ACC112 (cell line): ENCODE measurements around the gene MMRN2.

Experiments
- H2AFZ ChIP-seq: fragments of 200-600 bp; sonication (generic); one replicate; pipeline ENCODE4 v1.6.0; 2017; ENCODE audit warnings: antibody characterized with exemption, low read length; ENCODE audit not compliant: unreplicated experiment
- H3K27ac ChIP-seq: fragments of 200-600 bp; sonication (generic); 2 replicates; pipeline ENCODE4 v1.5.1; 2014; ENCODE audit warnings: low read depth, mild to moderate bottlenecking, antibody characterized with exemption, low read length, moderate library complexity
- H3K27me3 ChIP-seq: fragments of 200-600 bp; sonication (generic); 2 replicates; pipeline ENCODE4 v1.6.1; 2014; ENCODE audit warnings: mild to moderate bottlenecking, antibody characterized with exemption, low read length, moderate library complexity, mixed read lengths; ENCODE audit not compliant: insufficient read depth
- H3K36me3 ChIP-seq: fragments of 200-600 bp; sonication (generic); 2 replicates; pipeline ENCODE4 v1.6.1; 2016; ENCODE audit warnings: mild to moderate bottlenecking, antibody characterized with exemption, low read length, moderate library complexity, mixed read lengths; ENCODE audit not compliant: insufficient read depth
- H3K4me1 ChIP-seq: fragments of 200-600 bp; sonication (generic); one replicate; pipeline ENCODE4 v1.6.1; 2016; ENCODE audit warnings: low read length, mixed read lengths; ENCODE audit not compliant: insufficient read depth, unreplicated experiment, control insufficient read depth
- H3K4me3 ChIP-seq: fragments of 200-600 bp; sonication (generic); 2 replicates; pipeline ENCODE4 v1.5.1; 2014; ENCODE audit warnings: mild to moderate bottlenecking, low read depth, low read length
- H3K79me2 ChIP-seq: fragments of 200-600 bp; sonication (generic); one replicate; pipeline ENCODE4 v1.6.0; 2016; ENCODE audit warnings: low read length; ENCODE audit not compliant: control insufficient read depth, unreplicated experiment, insufficient read depth

MMRN2 gene

DNA sequence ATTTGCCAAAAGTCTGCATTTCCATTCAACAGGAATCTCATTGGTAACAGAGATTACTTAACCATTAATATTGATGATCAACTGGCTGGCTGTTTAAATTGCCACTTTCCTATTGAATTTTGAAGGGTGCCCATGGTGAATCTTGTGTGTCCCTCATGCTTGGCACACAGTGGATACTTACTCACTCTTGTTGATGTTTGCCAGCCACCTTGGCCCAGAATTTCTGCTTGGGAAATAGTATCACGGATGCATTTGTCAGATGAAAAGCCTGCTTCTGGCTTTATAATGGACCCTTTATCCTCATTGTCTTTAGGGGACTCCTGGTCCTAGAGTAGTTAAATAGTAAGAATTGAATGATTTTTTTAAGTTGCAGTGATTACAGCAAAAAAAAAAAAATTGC is 52.0 kb downstream of the MMRN2 start:
- Histone ChIP-seq H3K79me2 (no peaks in the 10 kb centered on the region), H3K27ac (no peak overlapping the region), H3K27me3 (no peaks in the 10 kb centered on the region), H3K36me3 (peaks cover 38% of the 10 kb centered on the region), H2AFZ (no peak overlapping the region), H3K4me1 (no peaks in the 10 kb centered on the region), H3K4me3 (no peak overlapping the region)

DNA sequence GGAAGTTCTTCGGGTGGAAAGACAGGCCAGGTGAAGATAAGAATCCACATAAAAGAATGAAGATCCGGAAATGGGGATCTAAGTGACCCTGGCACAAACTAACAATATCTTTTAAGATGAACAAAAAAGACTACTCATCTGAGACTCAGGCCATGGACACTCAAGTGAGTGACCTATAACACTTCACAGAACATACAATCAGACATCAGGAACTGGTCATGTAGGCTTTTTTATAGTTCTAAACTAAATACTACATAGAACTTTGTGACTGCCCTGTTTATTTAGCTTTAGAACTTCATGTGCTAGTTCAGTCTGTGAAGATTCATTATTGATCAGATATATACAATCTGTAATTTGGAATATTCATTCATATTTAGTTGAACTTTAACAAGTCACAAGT is 52.8 kb downstream of the MMRN2 start:
- H2AFZ ChIP-seq, result no peak overlapping the region
- H3K27ac ChIP-seq, result no peak overlapping the region
- H3K79me2 ChIP-seq, result no peaks in the 10 kb centered on the region
- H3K36me3 ChIP-seq, result peaks cover 38% of the 10 kb centered on the region
- H3K27me3 ChIP-seq, result no peaks in the 10 kb centered on the region
- H3K4me3 ChIP-seq, result no peak overlapping the region
- no peaks in the 10 kb centered on the region for H3K4me1 ChIP-seq

DNA sequence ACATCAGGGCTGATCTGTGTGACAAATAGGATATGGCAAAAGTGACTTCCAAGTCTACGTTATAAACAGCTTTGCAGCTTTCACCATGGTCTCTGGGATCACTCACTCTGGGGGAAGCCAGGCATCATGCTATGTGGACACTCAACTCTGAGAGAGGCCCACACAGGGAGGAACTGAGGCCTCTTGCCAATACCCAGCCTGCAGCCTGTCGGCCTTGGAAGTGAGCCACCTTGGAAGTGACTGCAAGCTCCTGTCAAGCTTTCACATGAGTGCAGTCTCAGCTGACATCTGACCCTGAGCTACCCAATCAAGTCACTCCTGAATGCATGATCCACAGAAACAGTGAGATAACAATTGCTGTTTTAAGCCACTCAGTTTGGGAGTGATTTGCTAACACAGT is 56.5 kb downstream of the MMRN2 start:
- H3K36me3 ChIP-seq, result peaks cover 29% of the 10 kb centered on the region

DNA sequence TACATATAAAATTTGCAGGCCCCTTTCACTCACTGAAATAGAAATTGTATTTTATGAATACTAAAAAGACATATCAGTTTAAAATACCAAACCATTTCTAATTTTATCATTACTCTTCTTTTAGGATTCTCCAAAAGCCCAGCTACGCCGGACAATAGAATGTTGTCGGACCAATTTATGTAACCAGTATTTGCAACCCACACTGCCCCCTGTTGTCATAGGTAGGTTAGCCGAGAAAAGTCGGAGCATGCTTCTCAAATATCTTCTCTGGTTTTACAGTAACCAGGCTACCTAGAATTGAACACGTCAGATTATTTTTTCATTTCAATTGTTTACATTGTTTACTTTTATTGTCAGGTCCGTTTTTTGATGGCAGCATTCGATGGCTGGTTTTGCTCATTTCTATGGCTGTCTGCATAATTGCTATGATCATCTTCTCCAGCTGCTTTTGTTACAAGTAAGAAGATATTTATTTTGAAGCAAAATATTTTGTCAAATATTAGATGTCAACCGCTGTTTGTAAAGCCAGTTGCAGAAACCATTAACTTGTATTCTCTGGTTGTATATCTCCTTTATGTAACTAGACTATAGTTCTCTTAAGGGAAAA is 57.6 kb downstream of the MMRN2 start:
- H3K79me2 ChIP-seq, result no peaks in the 10 kb centered on the region
- no peak overlapping the region for H3K27ac ChIP-seq

More for the DNA sequence above, 56.5 kb downstream of the MMRN2 start:
- H3K4me1 ChIP-seq, result no peaks in the 10 kb centered on the region
- H3K27me3 ChIP-seq, result no peaks in the 10 kb centered on the region
- H3K79me2 ChIP-seq, result no peaks in the 10 kb centered on the region
- H2AFZ ChIP-seq, result no peak overlapping the region
- no peak overlapping the region for H3K4me3 ChIP-seq
- no peak overlapping the region for H3K27ac ChIP-seq

DNA sequence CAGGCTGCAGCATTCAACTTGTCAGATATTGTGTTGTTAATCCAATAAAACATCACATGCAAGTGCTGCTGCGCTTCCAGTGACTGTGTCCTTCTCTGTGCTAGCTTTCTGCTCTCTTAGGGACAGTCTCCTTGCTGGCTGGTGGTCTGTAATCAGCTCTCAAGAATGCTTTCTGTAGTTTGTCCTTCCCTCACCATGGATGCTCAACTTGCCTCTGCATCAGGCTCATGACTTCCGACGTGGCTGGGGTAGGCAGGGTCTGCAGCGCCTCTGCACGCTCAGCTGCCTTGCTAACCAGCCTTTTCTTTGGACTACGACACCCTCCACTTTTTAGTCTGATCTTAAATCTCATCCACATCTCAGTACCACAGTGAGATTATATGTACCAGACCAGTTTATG is 58.3 kb downstream of the MMRN2 start:
- no peak overlapping the region for H3K4me3 ChIP-seq
- H3K27me3 ChIP-seq, result no peaks in the 10 kb centered on the region
- H3K36me3 ChIP-seq, result peaks cover 12% of the 10 kb centered on the region
- no peak overlapping the region for H3K27ac ChIP-seq
- H2AFZ ChIP-seq, result no peak overlapping the region
- no peaks in the 10 kb centered on the region for H3K79me2 ChIP-seq
- H3K4me1 ChIP-seq, result no peaks in the 10 kb centered on the region

More for the DNA sequence above, 57.6 kb downstream of the MMRN2 start:
- Histone ChIP-seq H3K4me1 (no peaks in the 10 kb centered on the region), H3K4me3 (no peak overlapping the region), H3K36me3 (peaks cover 19% of the 10 kb centered on the region), H2AFZ (no peak overlapping the region), H3K27me3 (no peaks in the 10 kb centered on the region)

DNA sequence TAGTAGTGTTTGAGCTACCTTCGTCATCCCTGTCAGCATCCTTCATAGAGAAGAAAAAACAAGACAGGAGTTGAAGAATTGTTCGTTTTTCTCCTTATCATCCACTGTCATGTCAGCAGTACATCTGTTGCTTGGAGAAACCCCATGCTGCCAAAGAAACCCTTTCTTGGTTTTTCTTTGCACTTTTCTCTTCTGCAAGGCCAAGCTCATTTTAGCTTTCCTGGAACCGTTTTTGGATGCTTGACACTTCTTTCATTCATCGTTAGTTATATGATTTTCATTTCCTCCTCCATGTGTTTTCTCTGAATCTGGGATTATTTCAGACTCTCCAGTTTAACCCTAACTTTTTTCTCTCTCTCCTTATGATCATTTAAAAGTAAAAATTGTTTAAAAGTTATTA is 58.9 kb downstream of the MMRN2 start:
- no peak overlapping the region for H2AFZ ChIP-seq
- H3K4me1 ChIP-seq, result no peaks in the 10 kb centered on the region
- H3K4me3 ChIP-seq, result no peak overlapping the region
- no peaks in the 10 kb centered on the region for H3K27me3 ChIP-seq
- H3K27ac ChIP-seq, result no peak overlapping the region
- H3K79me2 ChIP-seq, result no peaks in the 10 kb centered on the region
- peaks cover 11% of the 10 kb centered on the region for H3K36me3 ChIP-seq

DNA sequence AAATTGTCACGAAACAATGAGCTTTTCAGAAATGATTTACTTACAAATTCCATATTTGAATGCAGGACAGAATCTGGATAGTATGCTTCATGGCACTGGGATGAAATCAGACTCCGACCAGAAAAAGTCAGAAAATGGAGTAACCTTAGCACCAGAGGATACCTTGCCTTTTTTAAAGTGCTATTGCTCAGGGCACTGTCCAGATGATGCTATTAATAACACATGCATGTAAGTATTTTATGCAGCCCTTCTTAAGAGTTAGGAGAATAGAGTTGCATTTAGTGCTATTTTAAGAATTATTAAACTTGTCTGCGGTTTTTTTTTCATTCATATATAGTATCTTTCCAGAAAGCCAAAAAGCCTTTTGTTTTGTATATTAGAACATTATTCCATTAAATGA is 67.4 kb downstream of the MMRN2 start:
- Histone ChIP-seq H3K79me2 (peaks cover 5% of the 10 kb centered on the region), H2AFZ (no peak overlapping the region), H3K27ac (no peak overlapping the region), H3K4me1 (peaks cover 11% of the 10 kb centered on the region), H3K4me3 (no peak overlapping the region), H3K27me3 (no peaks in the 10 kb centered on the region), H3K36me3 (peaks cover 4% of the 10 kb centered on the region; the same call in 1 of the 2 replicates)

DNA sequence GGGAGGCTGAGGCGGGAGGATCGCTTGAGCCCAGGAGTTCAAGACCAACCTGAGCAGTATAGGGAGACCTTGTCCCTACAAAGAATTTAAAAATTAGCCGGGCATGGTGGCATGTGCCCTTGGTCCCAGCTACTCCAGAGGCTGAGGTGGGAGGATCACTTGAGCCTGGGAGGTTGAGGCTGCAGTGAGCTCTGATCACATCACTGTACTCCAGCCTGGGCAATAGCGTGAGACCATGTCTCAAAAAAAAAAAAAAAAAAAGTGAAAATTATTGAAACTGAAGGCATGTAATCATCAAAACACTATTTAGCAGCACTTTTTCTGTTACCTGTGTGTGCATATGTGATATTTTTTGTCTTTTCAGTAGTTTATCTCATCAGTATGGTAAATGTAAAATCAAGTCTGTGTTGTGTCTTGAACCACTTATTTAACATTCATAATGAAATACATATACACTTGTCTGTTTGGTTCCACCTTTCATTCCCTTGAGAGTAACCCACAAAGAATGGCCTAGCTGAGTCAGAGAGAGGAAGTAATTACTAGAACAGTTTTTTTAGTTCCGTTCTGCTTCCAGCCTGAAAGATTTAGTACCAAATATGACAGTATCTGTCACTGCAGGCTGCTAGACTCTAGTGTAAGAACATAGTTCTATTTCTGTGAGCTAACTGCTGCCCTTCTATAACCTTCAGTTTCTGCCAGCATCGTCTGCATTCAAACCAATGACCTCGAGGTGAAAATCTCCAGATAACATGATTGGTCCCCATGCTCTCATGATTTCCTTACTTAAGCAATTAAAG is 68.6 kb downstream of the MMRN2 start:
- peaks cover 4% of the 10 kb centered on the region; the same call in 1 of the 2 replicates for H3K36me3 ChIP-seq
- peaks cover 5% of the 10 kb centered on the region for H3K79me2 ChIP-seq
- 0 out of 2 replicates have a peak overlapping the region, but pooled peaks have one; percentile 12 for H3K27ac ChIP-seq
- H2AFZ ChIP-seq, result peak overlapping the region; percentile 30
- no peaks in the 10 kb centered on the region for H3K27me3 ChIP-seq
- H3K4me1 ChIP-seq, result peaks cover 11% of the 10 kb centered on the region
- H3K4me3 ChIP-seq, result no peak overlapping the region
